Uterus (tissue), 2 donors: ENCODE results near the gene VNN1.

ENCODE experiments used
- POLR2A ChIP-seq, 2 donors: fragments of 450-650 bp; IDR thresholded peaks; one replicate each; pipeline ENCODE4 v1.6.1; 2016; ENCODE audit warnings: antibody characterized with exemption in 2 of 2, mild to moderate bottlenecking in 1 of 2, moderate library complexity in 1 of 2
- TF ChIP-seq, protein P1 (sequence below), 4 experiments: fragments of 200-600 bp in 2 of 4; fragments of 450-650 bp in 2 of 4; sonication (generic) in 2 of 4; IDR thresholded peaks; one replicate each; pipeline ENCODE4 v1.5.1; 2016 to 2019; ENCODE audit warnings: antibody characterized with exemption in 4 of 4, mild to moderate bottlenecking in 2 of 4, moderate library complexity in 1 of 4

DNA sequence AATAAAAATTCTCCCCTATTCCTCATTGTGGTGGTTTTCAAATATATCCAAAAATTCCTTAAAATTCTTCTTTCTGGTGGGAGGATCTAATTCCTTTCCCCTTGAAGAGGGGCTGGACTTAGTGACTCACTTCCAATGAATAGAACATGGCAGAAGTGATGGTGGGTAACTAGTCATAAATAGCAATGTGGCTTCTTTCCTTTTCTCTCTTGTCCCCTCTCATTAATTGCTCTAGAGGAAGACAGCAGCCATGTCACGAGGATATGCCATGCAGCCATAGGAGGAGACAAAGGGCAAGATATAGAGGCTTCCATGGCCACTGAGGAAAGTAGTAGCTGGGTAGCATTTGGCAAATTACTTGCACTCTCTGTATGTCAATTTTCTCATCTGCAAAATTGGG is 38.0 kb upstream of the VNN1 start:
- TF ChIP-seq, protein P1, sequence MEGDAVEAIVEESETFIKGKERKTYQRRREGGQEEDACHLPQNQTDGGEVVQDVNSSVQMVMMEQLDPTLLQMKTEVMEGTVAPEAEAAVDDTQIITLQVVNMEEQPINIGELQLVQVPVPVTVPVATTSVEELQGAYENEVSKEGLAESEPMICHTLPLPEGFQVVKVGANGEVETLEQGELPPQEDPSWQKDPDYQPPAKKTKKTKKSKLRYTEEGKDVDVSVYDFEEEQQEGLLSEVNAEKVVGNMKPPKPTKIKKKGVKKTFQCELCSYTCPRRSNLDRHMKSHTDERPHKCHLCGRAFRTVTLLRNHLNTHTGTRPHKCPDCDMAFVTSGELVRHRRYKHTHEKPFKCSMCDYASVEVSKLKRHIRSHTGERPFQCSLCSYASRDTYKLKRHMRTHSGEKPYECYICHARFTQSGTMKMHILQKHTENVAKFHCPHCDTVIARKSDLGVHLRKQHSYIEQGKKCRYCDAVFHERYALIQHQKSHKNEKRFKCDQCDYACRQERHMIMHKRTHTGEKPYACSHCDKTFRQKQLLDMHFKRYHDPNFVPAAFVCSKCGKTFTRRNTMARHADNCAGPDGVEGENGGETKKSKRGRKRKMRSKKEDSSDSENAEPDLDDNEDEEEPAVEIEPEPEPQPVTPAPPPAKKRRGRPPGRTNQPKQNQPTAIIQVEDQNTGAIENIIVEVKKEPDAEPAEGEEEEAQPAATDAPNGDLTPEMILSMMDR (IDR thresholded peaks at IDR 0.05) = no peak
- TF ChIP-seq POLR2A (IDR thresholded peaks at IDR 0.05) = no peak
